Fibroblast of lung (primary cell): ENCODE data around the gene MCTP2. TPM values are rescaled to one million over a fixed set of nuclear protein-coding genes. Genes with fewer than 3 reads are reported as not detected.

Source experiments
- DNase-seq, 2 donors: peaks; one replicate each; pipeline versions ENCODE4 v3.0.0 to v3.0.0-alpha.2; 2010; ENCODE audit warnings: low read depth in 2 of 2
- H2AFZ ChIP-seq: 2 replicates; pipeline ENCODE4 v1.5.1; 2012; ENCODE audit warnings: low read length, control low read depth, inconsistent platforms
- H3K27ac ChIP-seq: 2 replicates; pipeline ENCODE4 v1.5.1; 2011; ENCODE audit warnings: low read length, control low read depth; ENCODE audit not compliant: insufficient read depth
- H3K27me3 ChIP-seq: 2 replicates; pipeline ENCODE4 v1.5.1; 2011; ENCODE audit warnings: mild to moderate bottlenecking, low read length; ENCODE audit not compliant: control insufficient read depth, insufficient read depth
- H3K36me3 ChIP-seq: 2 replicates; pipeline ENCODE4 v1.5.1; 2011; ENCODE audit warnings: low read length; ENCODE audit not compliant: control insufficient read depth, insufficient read depth
- H3K4me1 ChIP-seq: 2 replicates; pipeline ENCODE4 v1.5.1; 2011; ENCODE audit warnings: low read length; ENCODE audit not compliant: control insufficient read depth, insufficient read depth; ENCODE audit errors: extremely low read depth
- H3K4me2 ChIP-seq: 2 replicates; pipeline ENCODE4 v1.5.1; 2011; ENCODE audit warnings: low read length, control low read depth; ENCODE audit not compliant: insufficient read depth; ENCODE audit errors: extremely low read depth
- H3K4me3 ChIP-seq, 4 experiments: fragments of 200-600 bp in 1 of 4; sonication (generic) in 1 of 4; replicated peaks in 1 of 4; 2 replicates each; pipeline ENCODE4 v1.5.1; 2011 to 2016; ENCODE audit warnings: low read length in 4 of 4, low read depth in 3 of 4, mild to moderate bottlenecking in 3 of 4, control low read depth in 2 of 4, inconsistent platforms in 1 of 4, mixed read lengths in 1 of 4; ENCODE audit not compliant: insufficient read depth in 1 of 4; ENCODE audit errors: control extremely low read depth in 1 of 4
- H3K79me2 ChIP-seq: 2 replicates; pipeline ENCODE4 v1.5.1; 2012; ENCODE audit warnings: mild to moderate bottlenecking, low read length, inconsistent platforms; ENCODE audit not compliant: control insufficient read depth, insufficient read depth
- H3K9ac ChIP-seq: 2 replicates; pipeline ENCODE4 v1.5.1; 2011; ENCODE audit warnings: mild to moderate bottlenecking, low read length, control low read depth; ENCODE audit not compliant: insufficient read depth
- H3K9me3 ChIP-seq: 2 replicates; pipeline ENCODE4 v1.5.1; 2012; ENCODE audit warnings: low read depth, low read length; ENCODE audit not compliant: control insufficient read depth, insufficient read depth
- H4K20me1 ChIP-seq: 2 replicates; pipeline ENCODE4 v1.5.1; 2011; ENCODE audit warnings: low read length; ENCODE audit not compliant: control insufficient read depth, insufficient read depth; ENCODE audit errors: extremely low read depth
- EZH2 ChIP-seq: IDR thresholded peaks from 2 replicates; pipeline ENCODE4 v1.5.1; 2012; ENCODE audit warnings: low read length, control low read depth, mild to moderate bottlenecking; ENCODE audit errors: missing control alignments
- polyA plus RNA-seq, 2 donors: library from polyadenylated mRNA; depleted of rRNA in 1 of 2; stranded (reverse) in 1 of 2; unstranded in 1 of 2; fragments of >200 nt; gene quantifications; 2 replicates each; pipeline ENCODE4 v1.2.1, GENCODE V29; 2011 to 2012; ENCODE audit warnings: missing spikeins in 1 of 2
- total RNA-seq: library from RNA; depleted of rRNA; stranded (reverse); fragments of >200 nt; gene quantifications from 2 replicates; pipeline ENCODE4 v1.2.1, GENCODE V29; 2014
- TF ChIP-seq, protein P1 (sequence below), 2 donors: IDR thresholded peaks in 1 of 2; conservative IDR thresholded peaks in 1 of 2; 1 replicate in 1 of 2; 2 replicates in 1 of 2; pipeline ENCODE4 v1.5.1; 2011 to 2012; ENCODE audit warnings: low read length in 2 of 2, control low read depth in 1 of 2, inconsistent platforms in 1 of 2, low read depth in 1 of 2, mild to moderate bottlenecking in 1 of 2

MCTP2 gene
- total and polyA plus RNA-seq, 2 donors (not counting 1 experiment from before 2014, with no cell fraction given) = 3.6 to 14.5 TPM

GRCh38 chr15:94246016-94246415, 14.7 kb downstream of the MCTP2 start:
- Histone ChIP-seq H3K27me3 (no peaks in the 10 kb centered on the region), H3K27ac (no peak overlapping the region), H3K79me2 (no peaks in the 10 kb centered on the region), H3K9me3 (peaks cover 1% of the 10 kb centered on the region), H3K9ac (no peak overlapping the region), H4K20me1 (no peaks in the 10 kb centered on the region), H3K4me2 (no peak overlapping the region), H3K4me1 (no peaks in the 10 kb centered on the region), H2AFZ (no peak overlapping the region), H3K4me3 (no peak overlapping the region), H3K36me3 (no peaks in the 10 kb centered on the region)
- DNase-seq = no peak
- no peak for TF ChIP-seq EZH2
- TF ChIP-seq, protein P1, sequence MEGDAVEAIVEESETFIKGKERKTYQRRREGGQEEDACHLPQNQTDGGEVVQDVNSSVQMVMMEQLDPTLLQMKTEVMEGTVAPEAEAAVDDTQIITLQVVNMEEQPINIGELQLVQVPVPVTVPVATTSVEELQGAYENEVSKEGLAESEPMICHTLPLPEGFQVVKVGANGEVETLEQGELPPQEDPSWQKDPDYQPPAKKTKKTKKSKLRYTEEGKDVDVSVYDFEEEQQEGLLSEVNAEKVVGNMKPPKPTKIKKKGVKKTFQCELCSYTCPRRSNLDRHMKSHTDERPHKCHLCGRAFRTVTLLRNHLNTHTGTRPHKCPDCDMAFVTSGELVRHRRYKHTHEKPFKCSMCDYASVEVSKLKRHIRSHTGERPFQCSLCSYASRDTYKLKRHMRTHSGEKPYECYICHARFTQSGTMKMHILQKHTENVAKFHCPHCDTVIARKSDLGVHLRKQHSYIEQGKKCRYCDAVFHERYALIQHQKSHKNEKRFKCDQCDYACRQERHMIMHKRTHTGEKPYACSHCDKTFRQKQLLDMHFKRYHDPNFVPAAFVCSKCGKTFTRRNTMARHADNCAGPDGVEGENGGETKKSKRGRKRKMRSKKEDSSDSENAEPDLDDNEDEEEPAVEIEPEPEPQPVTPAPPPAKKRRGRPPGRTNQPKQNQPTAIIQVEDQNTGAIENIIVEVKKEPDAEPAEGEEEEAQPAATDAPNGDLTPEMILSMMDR (conservative IDR thresholded peaks at IDR 0.05 in 1 of 2, IDR thresholded peaks at IDR 0.05 in 1 of 2; ENCODE audit: low read depth in 1 of 2, low read length in 2 of 2) = no peak

DNA sequence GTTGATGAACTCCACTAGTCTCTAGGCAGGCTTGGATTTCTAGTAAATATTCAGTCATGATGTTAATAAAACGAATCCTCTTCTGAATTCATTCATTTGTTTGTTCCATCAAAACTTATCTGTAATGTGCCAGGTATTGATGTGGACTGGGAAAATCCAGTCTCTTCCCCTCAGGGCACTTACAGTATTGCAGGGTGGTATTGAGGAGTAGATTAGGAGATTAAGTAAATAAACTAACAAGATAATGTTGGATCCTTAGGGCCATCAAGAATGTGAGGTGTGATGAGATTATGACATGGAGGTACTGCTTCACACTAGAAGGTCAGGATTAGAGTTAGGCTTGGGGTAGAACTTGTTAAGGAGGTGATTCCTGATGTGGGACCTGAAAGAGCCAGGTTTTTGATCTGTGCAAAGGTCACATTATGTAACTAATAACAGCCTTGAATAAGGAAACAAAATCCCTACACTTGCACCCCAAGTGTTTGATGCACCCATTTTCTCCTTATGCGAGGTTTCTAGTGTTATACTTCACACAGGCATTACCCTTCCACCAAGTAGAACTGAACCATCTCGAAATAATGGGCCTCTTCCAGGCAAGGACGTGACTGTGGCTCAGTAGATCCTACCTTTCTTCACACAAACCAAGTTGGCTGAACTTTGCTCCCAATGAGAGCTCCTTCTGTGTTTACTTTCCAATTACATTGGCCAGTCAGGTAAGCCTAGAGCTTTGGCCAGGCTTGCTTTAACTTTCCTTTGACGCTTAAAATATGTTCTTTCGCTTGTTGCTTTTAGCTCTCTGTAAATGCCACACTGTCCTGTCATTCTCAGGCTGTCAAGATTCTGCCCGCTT, 16.7 kb downstream of the MCTP2 start:
- no peak for TF ChIP-seq EZH2
- TF ChIP-seq, protein P1 (conservative IDR thresholded peaks at IDR 0.05 in 1 of 2, IDR thresholded peaks at IDR 0.05 in 1 of 2; ENCODE audit: low read depth in 1 of 2, low read length in 2 of 2) = no peak
- Histone ChIP-seq H3K9ac (no peak overlapping the region), H4K20me1 (no peaks in the 10 kb centered on the region), H2AFZ (no peak overlapping the region), H3K27ac (no peak overlapping the region), H3K9me3 (peaks cover 1% of the 10 kb centered on the region), H3K79me2 (no peaks in the 10 kb centered on the region), H3K4me3 (no peak overlapping the region), H3K4me2 (no peak overlapping the region), H3K4me1 (no peaks in the 10 kb centered on the region), H3K36me3 (no peaks in the 10 kb centered on the region), H3K27me3 (no peaks in the 10 kb centered on the region)
- no peak for DNase-seq

DNA sequence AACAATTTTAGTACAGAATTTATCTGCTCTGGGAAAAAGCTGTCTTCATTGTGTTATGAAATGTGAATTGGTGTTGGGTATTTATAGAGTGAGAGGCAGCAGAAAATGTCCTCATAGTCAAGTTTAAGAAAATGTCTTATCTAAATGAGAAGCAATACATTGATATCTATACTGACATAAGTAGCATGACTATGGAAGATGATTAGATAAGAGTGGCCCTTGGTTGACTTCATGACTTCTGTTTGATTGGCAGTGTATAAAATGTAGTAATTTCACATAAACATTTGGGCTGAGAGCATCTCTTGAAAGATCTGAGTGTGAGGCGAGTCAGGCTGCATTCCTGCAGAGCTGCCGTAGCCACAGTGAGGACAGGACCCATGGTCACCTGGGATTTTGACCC, 19.4 kb downstream of the MCTP2 start:
- no peak for DNase-seq
- TF ChIP-seq, protein P1 (conservative IDR thresholded peaks at IDR 0.05 in 1 of 2, IDR thresholded peaks at IDR 0.05 in 1 of 2; ENCODE audit: low read depth in 1 of 2, low read length in 2 of 2) = no peak
- TF ChIP-seq EZH2 = no peak
- Histone ChIP-seq H3K36me3 (no peaks in the 10 kb centered on the region), H4K20me1 (no peaks in the 10 kb centered on the region), H3K9me3 (no peaks in the 10 kb centered on the region), H2AFZ (no peak overlapping the region), H3K9ac (no peak overlapping the region), H3K4me1 (no peaks in the 10 kb centered on the region), H3K79me2 (no peaks in the 10 kb centered on the region), H3K4me2 (no peak overlapping the region), H3K4me3 (no peak overlapping the region), H3K27ac (no peak overlapping the region), H3K27me3 (no peaks in the 10 kb centered on the region)
